A673 (cell line): Measurements from ENCODE around the gene HK3.

Source experiments
- EZH2 ChIP-seq: fragments of 200-600 bp; sonication (generic); IDR thresholded peaks from 2 replicates; pipeline ENCODE4 v1.6.1; 2017; ENCODE audit warnings: borderline replicate concordance, low read depth, mild to moderate bottlenecking, mixed read lengths, antibody characterized with exemption, low read length; ENCODE audit not compliant: poor library complexity, severe bottlenecking
- TF ChIP-seq, protein P1 (sequence below): fragments of 300-800, 200-600 bp; sonication (generic); conservative IDR thresholded peaks from 2 replicates; pipeline ENCODE4 v1.5.1; 2017; ENCODE audit warnings: low read depth, mild to moderate bottlenecking, antibody characterized with exemption, low read length, moderate library complexity, mixed read lengths

DNA sequence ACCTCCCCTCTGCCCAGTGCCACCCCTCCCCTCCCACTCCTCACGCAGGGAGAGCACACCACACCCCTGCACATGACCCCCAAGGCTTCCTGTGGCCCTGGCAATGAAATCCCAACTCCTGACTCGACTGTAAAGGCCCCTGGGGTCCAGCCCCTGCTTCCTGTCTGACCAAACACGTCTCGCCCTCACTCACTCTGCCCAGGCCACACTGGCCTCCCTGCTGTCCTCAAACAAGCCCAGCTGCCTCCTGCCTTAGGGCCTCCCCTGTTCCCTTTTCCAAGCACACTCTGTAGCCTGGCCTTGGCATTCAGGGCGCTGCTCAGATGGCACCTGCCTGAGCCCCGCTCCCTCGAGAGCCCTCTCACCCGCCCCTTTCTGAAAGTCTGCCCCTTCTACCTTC lies 42.4 kb downstream of the HK3 start:
- TF ChIP-seq, protein P1, sequence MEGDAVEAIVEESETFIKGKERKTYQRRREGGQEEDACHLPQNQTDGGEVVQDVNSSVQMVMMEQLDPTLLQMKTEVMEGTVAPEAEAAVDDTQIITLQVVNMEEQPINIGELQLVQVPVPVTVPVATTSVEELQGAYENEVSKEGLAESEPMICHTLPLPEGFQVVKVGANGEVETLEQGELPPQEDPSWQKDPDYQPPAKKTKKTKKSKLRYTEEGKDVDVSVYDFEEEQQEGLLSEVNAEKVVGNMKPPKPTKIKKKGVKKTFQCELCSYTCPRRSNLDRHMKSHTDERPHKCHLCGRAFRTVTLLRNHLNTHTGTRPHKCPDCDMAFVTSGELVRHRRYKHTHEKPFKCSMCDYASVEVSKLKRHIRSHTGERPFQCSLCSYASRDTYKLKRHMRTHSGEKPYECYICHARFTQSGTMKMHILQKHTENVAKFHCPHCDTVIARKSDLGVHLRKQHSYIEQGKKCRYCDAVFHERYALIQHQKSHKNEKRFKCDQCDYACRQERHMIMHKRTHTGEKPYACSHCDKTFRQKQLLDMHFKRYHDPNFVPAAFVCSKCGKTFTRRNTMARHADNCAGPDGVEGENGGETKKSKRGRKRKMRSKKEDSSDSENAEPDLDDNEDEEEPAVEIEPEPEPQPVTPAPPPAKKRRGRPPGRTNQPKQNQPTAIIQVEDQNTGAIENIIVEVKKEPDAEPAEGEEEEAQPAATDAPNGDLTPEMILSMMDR, result no peak
- TF ChIP-seq EZH2, result no peak
